Skeletal muscle tissue (tissue), 4 donors: ENCODE results near the gene CHN2. TPM values are rescaled to one million over a fixed set of nuclear protein-coding genes. Genes with fewer than 3 reads are reported as not detected.

ENCODE experiments used
- H3K27ac ChIP-seq: one replicate; pipeline ENCODE4 v1.7.0; 2013; ENCODE audit warnings: mild to moderate bottlenecking, low read depth, low read length, inconsistent platforms
- H3K27me3 ChIP-seq, 3 donors: one replicate each; pipeline ENCODE4 v1.7.0; 2013; ENCODE audit warnings: low read length in 3 of 3; ENCODE audit not compliant: control insufficient read depth in 3 of 3, insufficient read depth in 3 of 3
- H3K36me3 ChIP-seq, 3 donors: one replicate each; pipeline ENCODE4 v1.7.0; 2013; ENCODE audit warnings: low read length in 3 of 3; ENCODE audit not compliant: control insufficient read depth in 3 of 3, insufficient read depth in 3 of 3
- H3K4me1 ChIP-seq, 3 donors: one replicate each; pipeline ENCODE4 v1.7.0; 2013; ENCODE audit warnings: low read length in 3 of 3, mild to moderate bottlenecking in 3 of 3; ENCODE audit not compliant: control insufficient read depth in 3 of 3, insufficient read depth in 3 of 3
- H3K4me3 ChIP-seq, 3 donors: one replicate each; pipeline ENCODE4 v1.7.0; 2013; ENCODE audit warnings: low read length in 3 of 3
- H3K9ac ChIP-seq, 3 donors: one replicate each; pipeline ENCODE4 v1.7.0; 2013; ENCODE audit warnings: low read length in 3 of 3, mild to moderate bottlenecking in 3 of 3, moderate library complexity in 2 of 3, low read depth in 1 of 3
- H3K9me3 ChIP-seq, 3 donors: one replicate each; pipeline ENCODE4 v1.7.0; 2013; ENCODE audit warnings: low read length in 3 of 3; ENCODE audit not compliant: control insufficient read depth in 3 of 3
- total RNA-seq: library from RNA; depleted of rRNA; stranded (reverse); fragments of >200 nt; gene quantifications from one replicate; pipeline ENCODE4 v1.2.3, GENCODE V29; 2014
- donor health status: Osteomylitis.

CHN2 gene
- total RNA-seq, 1 donor from 2014 or later = 11.0 TPM

- H3K36me3 ChIP-seq = peaks cover 0 to 3% (median 0%) of the 10 kb centered on the region in 3 donors
- no peak overlapping the region for H3K4me3 ChIP-seq
- no peak overlapping the region for H3K27ac ChIP-seq
- no peak overlapping the region for H3K9ac ChIP-seq
- H3K9me3 ChIP-seq = no peaks in the 10 kb centered on the region
- no peaks in the 10 kb centered on the region for H3K27me3 ChIP-seq
- no peaks in the 10 kb centered on the region for H3K4me1 ChIP-seq
These were observed 305.4 kb downstream of the CHN2 start for GRCh38 chr7:29499932-29500331.

GRCh38 chr7:29500719-29501118, 306.1 kb downstream of the CHN2 start:
- H3K36me3 ChIP-seq = peaks cover 0 to 3% (median 2%) of the 10 kb centered on the region in 3 donors
- H3K4me1 ChIP-seq = no peaks in the 10 kb centered on the region
- no peak overlapping the region for H3K27ac ChIP-seq
- H3K27me3 ChIP-seq = no peaks in the 10 kb centered on the region
- no peak overlapping the region for H3K9ac ChIP-seq
- no peak overlapping the region for H3K4me3 ChIP-seq
- no peaks in the 10 kb centered on the region for H3K9me3 ChIP-seq

GRCh38 chr7:29502133-29502532, 307.6 kb downstream of the CHN2 start:
- Histone ChIP-seq H3K9me3 (no peaks in the 10 kb centered on the region), H3K36me3 (peaks cover 0 to 3% (median 2%) of the 10 kb centered on the region in 3 donors), H3K27ac (no peak overlapping the region), H3K9ac (no peak overlapping the region), H3K4me3 (no peak overlapping the region), H3K27me3 (no peaks in the 10 kb centered on the region), H3K4me1 (no peaks in the 10 kb centered on the region)

GRCh38 chr7:29505931-29506330, 311.4 kb downstream of the CHN2 start:
- no peak overlapping the region for H3K9ac ChIP-seq
- no peak overlapping the region for H3K4me3 ChIP-seq
- H3K27me3 ChIP-seq = no peaks in the 10 kb centered on the region
- no peaks in the 10 kb centered on the region for H3K9me3 ChIP-seq
- H3K36me3 ChIP-seq = peaks cover 2 to 4% (median 3%) of the 10 kb centered on the region in 3 donors
- H3K4me1 ChIP-seq = no peaks in the 10 kb centered on the region
- no peak overlapping the region for H3K27ac ChIP-seq

- Histone ChIP-seq H3K9ac (no peak overlapping the region), H3K4me1 (no peaks in the 10 kb centered on the region), H3K27ac (no peak overlapping the region), H3K4me3 (no peak overlapping the region), H3K27me3 (no peaks in the 10 kb centered on the region), H3K9me3 (no peaks in the 10 kb centered on the region), H3K36me3 (peaks cover 2 to 4% (median 3%) of the 10 kb centered on the region in 3 donors)
These were observed 314.0 kb downstream of the CHN2 start for GRCh38 chr7:29508608-29509007.

GRCh38 chr7:29510028-29510427, 315.5 kb downstream of the CHN2 start:
- H3K9ac ChIP-seq = no peak overlapping the region
- no peaks in the 10 kb centered on the region for H3K9me3 ChIP-seq
- H3K36me3 ChIP-seq = peaks cover 0 to 4% (median 2%) of the 10 kb centered on the region in 3 donors
- no peak overlapping the region for H3K4me3 ChIP-seq
- H3K27me3 ChIP-seq = no peaks in the 10 kb centered on the region
- H3K4me1 ChIP-seq = no peaks in the 10 kb centered on the region
- no peak overlapping the region for H3K27ac ChIP-seq

GRCh38 chr7:29511337-29511736, 316.8 kb downstream of the CHN2 start:
- Histone ChIP-seq H3K9ac (no peak overlapping the region), H3K9me3 (no peaks in the 10 kb centered on the region), H3K4me3 (no peak overlapping the region), H3K36me3 (peaks cover 0 to 4% (median 0%) of the 10 kb centered on the region in 3 donors), H3K27ac (no peak overlapping the region), H3K4me1 (no peaks in the 10 kb centered on the region), H3K27me3 (no peaks in the 10 kb centered on the region)

- Histone ChIP-seq H3K36me3 (peaks cover 0 to 4% (median 0%) of the 10 kb centered on the region in 3 donors), H3K9me3 (no peaks in the 10 kb centered on the region), H3K27me3 (no peaks in the 10 kb centered on the region), H3K27ac (no peak overlapping the region), H3K4me1 (no peaks in the 10 kb centered on the region), H3K4me3 (no peak overlapping the region), H3K9ac (no peak overlapping the region)
These were observed 317.3 kb downstream of the CHN2 start for GRCh38 chr7:29511851-29512250.

GRCh38 chr7:29516491-29516890, 321.9 kb downstream of the CHN2 start:
- Histone ChIP-seq H3K4me3 (no peak overlapping the region), H3K36me3 (no peaks in the 10 kb centered on the region), H3K4me1 (no peaks in the 10 kb centered on the region), H3K27ac (no peak overlapping the region), H3K27me3 (no peaks in the 10 kb centered on the region), H3K9me3 (no peaks in the 10 kb centered on the region), H3K9ac (no peak overlapping the region)

GRCh38 chr7:29518616-29519015, 324.0 kb downstream of the CHN2 start:
- H3K9ac ChIP-seq = no peak overlapping the region
- H3K27me3 ChIP-seq = no peaks in the 10 kb centered on the region
- H3K4me1 ChIP-seq = no peaks in the 10 kb centered on the region
- H3K27ac ChIP-seq = no peak overlapping the region
- H3K36me3 ChIP-seq = no peaks in the 10 kb centered on the region
- H3K4me3 ChIP-seq = no peak overlapping the region
- H3K9me3 ChIP-seq = no peaks in the 10 kb centered on the region

GRCh38 chr7:29523728-29524127, 329.2 kb downstream of the CHN2 start:
- H3K9ac ChIP-seq = no peak overlapping the region
- H3K4me1 ChIP-seq = no peaks in the 10 kb centered on the region
- H3K4me3 ChIP-seq = no peak overlapping the region
- no peaks in the 10 kb centered on the region for H3K9me3 ChIP-seq
- H3K36me3 ChIP-seq = no peaks in the 10 kb centered on the region
- H3K27me3 ChIP-seq = no peaks in the 10 kb centered on the region
- H3K27ac ChIP-seq = no peak overlapping the region
